HG02588 (cell line): ENCODE measurements around the gene PIK3R1.
A peak's percentile ranks its signal among the peaks of the same experiment; 100 is the strongest.

Source experiments
- ATAC-seq: cut with Tn5 transposase; IDR thresholded peaks from one replicate; pipeline ENCODE4 v1.9.1; 2021; ENCODE audit warnings: mild to moderate bottlenecking, moderate library complexity; ENCODE audit not compliant: unreplicated experiment

The PIK3R1 gene

GRCh38 chr5:68318955-68319705 is 103.6 kb downstream of the PIK3R1 start:
- no peak for ATAC-seq

- no peak for ATAC-seq
Observed at GRCh38 chr5:68319706-68320412, 104.3 kb downstream of the PIK3R1 start.

GRCh38 chr5:68320413-68320986 is 104.9 kb downstream of the PIK3R1 start:
- ATAC-seq: no peak

GRCh38 chr5:68325065-68325580 is 109.6 kb downstream of the PIK3R1 start:
- no peak for ATAC-seq

GRCh38 chr5:68329554-68330255 is 114.1 kb downstream of the PIK3R1 start:
- ATAC-seq: no peak

- no peak for ATAC-seq
Observed at GRCh38 chr5:68330574-68330973, 115.0 kb downstream of the PIK3R1 start.

GRCh38 chr5:68331192-68332079 is 115.9 kb downstream of the PIK3R1 start:
- peak; percentile 50 for ATAC-seq

- ATAC-seq: no peak
Observed at GRCh38 chr5:68332080-68332451, 116.5 kb downstream of the PIK3R1 start.

GRCh38 chr5:68332556-68332955 is 117.0 kb downstream of the PIK3R1 start:
- ATAC-seq: no peak

- no peak for ATAC-seq
Observed at GRCh38 chr5:68333649-68334552, 118.3 kb downstream of the PIK3R1 start.

- ATAC-seq: no peak
Observed at GRCh38 chr5:68334553-68334886, 119.0 kb downstream of the PIK3R1 start.

GRCh38 chr5:68335075-68335474 is 119.5 kb downstream of the PIK3R1 start:
- no peak for ATAC-seq

- no peak for ATAC-seq
Observed at GRCh38 chr5:68336200-68336599, 120.6 kb downstream of the PIK3R1 start.

GRCh38 chr5:68337235-68337634 is 121.7 kb downstream of the PIK3R1 start:
- ATAC-seq: no peak

GRCh38 chr5:68339921-68340321 is 124.4 kb downstream of the PIK3R1 start:
- no peak for ATAC-seq

- ATAC-seq: no peak
Observed at GRCh38 chr5:68341006-68341405, 125.5 kb downstream of the PIK3R1 start.

- no peak for ATAC-seq
Observed at GRCh38 chr5:68342693-68343092, 127.1 kb downstream of the PIK3R1 start.

GRCh38 chr5:68343421-68343826 is 127.9 kb downstream of the PIK3R1 start:
- peak; percentile 76 for ATAC-seq

- no peak for ATAC-seq
Observed at GRCh38 chr5:68344447-68345111, 129.0 kb downstream of the PIK3R1 start.
